Measurements from ENCODE around the gene SLC22A2.

SLC22A2 gene

GRCh38 chr6:160203522-160203921, 55.1 kb downstream of the SLC22A2 start:
- no peak for DNase-seq

- no peak for DNase-seq
Observed at GRCh38 chr6:160203076-160203475, 55.5 kb downstream of the SLC22A2 start.

GRCh38 chr6:160202411-160202810, 56.2 kb downstream of the SLC22A2 start:
- no peak for DNase-seq

GRCh38 chr6:160201061-160201460, 57.6 kb downstream of the SLC22A2 start:
- no peak for DNase-seq

- no peak for DNase-seq
Observed at GRCh38 chr6:160198606-160199211, 59.9 kb downstream of the SLC22A2 start.

GRCh38 chr6:160197662-160198061, 61.0 kb downstream of the SLC22A2 start:
- DNase-seq, result no peak

GRCh38 chr6:160194808-160195207, 63.8 kb downstream of the SLC22A2 start:
- no peak for DNase-seq

GRCh38 chr6:160192840-160193239, 65.8 kb downstream of the SLC22A2 start:
- DNase-seq, result no peak

GRCh38 chr6:160190973-160191372, 67.6 kb downstream of the SLC22A2 start:
- DNase-seq, result no peak

GRCh38 chr6:160190081-160190480, 68.5 kb downstream of the SLC22A2 start:
- DNase-seq, result no peak

- no peak for DNase-seq
Observed at GRCh38 chr6:160188773-160189172, 69.8 kb downstream of the SLC22A2 start.

- no peak for DNase-seq
Observed at GRCh38 chr6:160180706-160181105, 77.9 kb downstream of the SLC22A2 start.

GRCh38 chr6:160178271-160178670, 80.3 kb downstream of the SLC22A2 start:
- no peak for DNase-seq

- no peak for DNase-seq
Observed at GRCh38 chr6:160177220-160177619, 81.4 kb downstream of the SLC22A2 start.

- DNase-seq, result no peak
Observed at GRCh38 chr6:160174681-160175080, 83.9 kb downstream of the SLC22A2 start.

- DNase-seq, result no peak
Observed at GRCh38 chr6:160173806-160174527, 84.7 kb downstream of the SLC22A2 start.

GRCh38 chr6:160172704-160173103, 85.9 kb downstream of the SLC22A2 start:
- no peak for DNase-seq

- DNase-seq, result no peak
Observed at GRCh38 chr6:160170018-160170680, 88.5 kb downstream of the SLC22A2 start.

- DNase-seq, result no peak
Observed at GRCh38 chr6:160167604-160168399, 90.8 kb downstream of the SLC22A2 start.

All from NCI-H2029 treated with DMSO at 0.1 percent for 48 hours (cell line).